Esophagus squamous epithelium (tissue), 5 donors: Measurements from ENCODE around the gene AAGAB. TPM values are rescaled to one million over a fixed set of nuclear protein-coding genes. Genes with fewer than 3 reads are reported as not detected.

Source experiments
- DNase-seq: peaks from one replicate; lab custom pipeline; 2025; lab: John Stamatoyannopoulos, UW
- H3K27ac ChIP-seq, 4 donors: fragments of 200-600 bp; sonication (generic); one replicate each; pipeline ENCODE4 v1.5.1; 2016 to 2019; ENCODE audit warnings: mild to moderate bottlenecking in 1 of 4
- H3K27me3 ChIP-seq, 4 donors: fragments of 200-600 bp; sonication (generic); 1 replicate in 3 of 4; 2 replicates in 1 of 4; pipeline versions ENCODE4 v1.5.1 to v1.6.0; 2017 to 2021; ENCODE audit warnings: antibody characterized with exemption in 1 of 4
- H3K36me3 ChIP-seq, 3 donors: fragments of 200-600 bp; sonication (generic); one replicate each; pipeline ENCODE4 v1.5.1; 2016 to 2019
- H3K4me1 ChIP-seq, 3 donors: fragments of 200-600 bp; sonication (generic); one replicate each; pipeline ENCODE4 v1.5.1; 2017 to 2019
- H3K4me3 ChIP-seq, 4 donors: fragments of 200-600 bp; sonication (generic); 1 replicate in 3 of 4; 2 replicates in 1 of 4; pipeline ENCODE4 v1.5.1; 2016 to 2019; ENCODE audit warnings: mild to moderate bottlenecking in 2 of 4, moderate library complexity in 1 of 4
- H3K9me3 ChIP-seq, 3 donors: fragments of 200-600 bp; sonication (generic); one replicate each; pipeline ENCODE4 v1.5.1; 2016 to 2019
- CTCF ChIP-seq, 6 experiments: fragments of 450-650 bp in 4 of 6; fragments of 200-600 bp in 2 of 6; sonication (generic) in 2 of 6; IDR thresholded peaks; one replicate each; pipeline ENCODE4 v1.5.1; 2016 to 2019; ENCODE audit warnings: antibody characterized with exemption in 6 of 6, mild to moderate bottlenecking in 4 of 6, moderate library complexity in 4 of 6
- POLR2A ChIP-seq, 4 donors: fragments of 450-650 bp; IDR thresholded peaks; one replicate each; pipeline ENCODE4 v1.6.1; 2017; ENCODE audit warnings: antibody characterized with exemption in 4 of 4, mild to moderate bottlenecking in 4 of 4, moderate library complexity in 3 of 4
- WGBS, 2 donors: methylation state at CpG; one replicate each; pipeline ENCODE4 v1.1.5; 2018; 5-methylcytosine and 5-hydroxymethylcytosine counted together
- intact Hi-C: fragments of 100-400 bp; cut with DNase I; formaldehyde crosslinking; loops from one replicate; pipeline ENCODE4 v1.15.0; 2022
- total RNA-seq, 4 donors: library from RNA; depleted of rRNA; stranded (reverse); fragments of >200 nt; gene quantifications; one replicate each; pipeline ENCODE4 v1.1.0, GENCODE V29; 2016
- donor health status: DM: yes; HTN: yes; CAD: no.

AAGAB gene
- total RNA-seq, 4 donors from 2014 or later = 16.7 to 35.6 (median 31.4) TPM

GRCh38 chr15:67276666-67277065, 22.2 kb upstream of the AAGAB start:
- Histone ChIP-seq H3K4me3 (no peak overlapping the region), H3K4me1 (no peaks in the 10 kb centered on the region), H3K27ac (no peak overlapping the region), H3K27me3 (no peaks in the 10 kb centered on the region), H3K36me3 (no peaks in the 10 kb centered on the region), H3K9me3 (peaks cover 0 to 4% (median 0%) of the 10 kb centered on the region in 3 donors)
- TF ChIP-seq POLR2A (IDR thresholded peaks at IDR 0.05) (no peak), CTCF (IDR thresholded peaks at IDR 0.05) (no peak)
- 88 to 89% methylated on average over 1 of the region's 1 CpG for WGBS, 2 donors
- intact Hi-C loops = no loop called here
- DNase-seq = no peak

- no peaks in the 10 kb centered on the region for H3K36me3 ChIP-seq
- 95 to 100% methylated on average over 1 of the region's 1 CpG for WGBS, 2 donors
- H3K27ac ChIP-seq = no peak overlapping the region
- TF ChIP-seq POLR2A (IDR thresholded peaks at IDR 0.05) = no peak
- no peak for TF ChIP-seq CTCF (IDR thresholded peaks at IDR 0.05)
- no peaks in the 10 kb centered on the region for H3K27me3 ChIP-seq
- H3K4me1 ChIP-seq = no peaks in the 10 kb centered on the region
- H3K9me3 ChIP-seq = peaks cover 0 to 4% (median 0%) of the 10 kb centered on the region in 3 donors
- no peak for DNase-seq
- intact Hi-C loops = no loop called here
- H3K4me3 ChIP-seq = no peak overlapping the region
Observed at GRCh38 chr15:67274236-67274635, 19.8 kb upstream of the AAGAB start.

- Histone ChIP-seq H3K36me3 (no peaks in the 10 kb centered on the region), H3K4me3 (no peak overlapping the region), H3K27me3 (no peaks in the 10 kb centered on the region), H3K4me1 (no peaks in the 10 kb centered on the region), H3K9me3 (no peaks in the 10 kb centered on the region), H3K27ac (no peak overlapping the region)
- intact Hi-C loops = no loop called here
- TF ChIP-seq CTCF (IDR thresholded peaks at IDR 0.05) (no peak), POLR2A (IDR thresholded peaks at IDR 0.05) (no peak)
- no peak for DNase-seq
- WGBS, 2 donors = 71 to 73% methylated on average over 9 of the region's 9 CpGs
Observed at GRCh38 chr15:67267951-67268941, 13.8 kb upstream of the AAGAB start.

GRCh38 chr15:67267440-67267839, 13.0 kb upstream of the AAGAB start:
- H3K36me3 ChIP-seq = no peaks in the 10 kb centered on the region
- H3K27me3 ChIP-seq = no peaks in the 10 kb centered on the region
- intact Hi-C loops = no loop called here
- no peaks in the 10 kb centered on the region for H3K4me1 ChIP-seq
- no peak overlapping the region for H3K4me3 ChIP-seq
- no peak overlapping the region for H3K27ac ChIP-seq
- no CpG with 5 or more reads among the region's 3 CpGs for WGBS, 2 donors
- DNase-seq = no peak
- TF ChIP-seq CTCF (IDR thresholded peaks at IDR 0.05) (no peak), POLR2A (IDR thresholded peaks at IDR 0.05) (no peak)
- no peaks in the 10 kb centered on the region for H3K9me3 ChIP-seq

DNA sequence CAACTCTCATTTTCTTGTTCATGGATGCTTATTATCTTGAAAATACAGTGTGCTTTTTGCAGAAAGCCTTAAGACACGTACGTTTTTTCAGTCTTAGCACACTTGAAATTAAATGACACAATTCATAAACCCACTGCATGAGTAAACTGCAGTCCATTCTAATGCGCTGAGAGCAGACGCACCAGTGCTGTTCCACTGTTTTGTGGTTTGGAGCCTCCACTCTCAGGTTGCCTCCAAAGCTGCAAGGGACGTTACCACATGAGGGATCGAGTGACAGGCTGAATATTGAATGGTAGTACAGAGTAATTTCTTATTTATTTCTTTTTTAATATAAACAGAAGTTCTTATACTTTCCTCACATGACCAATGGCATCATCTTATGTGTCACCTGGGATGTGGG, 12.4 kb upstream of the AAGAB start:
- intact Hi-C loops = no loop called here
- H3K27ac ChIP-seq = no peak overlapping the region
- H3K4me3 ChIP-seq = no peak overlapping the region
- DNase-seq = no peak
- H3K9me3 ChIP-seq = no peaks in the 10 kb centered on the region
- H3K36me3 ChIP-seq = no peaks in the 10 kb centered on the region
- TF ChIP-seq POLR2A (IDR thresholded peaks at IDR 0.05) (no peak), CTCF (IDR thresholded peaks at IDR 0.05) (no peak)
- H3K4me1 ChIP-seq = no peaks in the 10 kb centered on the region
- H3K27me3 ChIP-seq = no peaks in the 10 kb centered on the region
- WGBS, 2 donors = 87 to 94% methylated on average over 6 of the region's 6 CpGs
